ENCODE measurements around the gene THRB.

Gene THRB

GRCh38 chr3:24359645-24360462 lies 134.8 kb downstream of the THRB start:
- H3K4me3 ChIP-seq (ENCODE audit: control insufficient read depth, low read depth, low read length): no peak overlapping the region
- no peak for DNase-seq (ENCODE audit: low read depth)
- TF ChIP-seq, protein P1, sequence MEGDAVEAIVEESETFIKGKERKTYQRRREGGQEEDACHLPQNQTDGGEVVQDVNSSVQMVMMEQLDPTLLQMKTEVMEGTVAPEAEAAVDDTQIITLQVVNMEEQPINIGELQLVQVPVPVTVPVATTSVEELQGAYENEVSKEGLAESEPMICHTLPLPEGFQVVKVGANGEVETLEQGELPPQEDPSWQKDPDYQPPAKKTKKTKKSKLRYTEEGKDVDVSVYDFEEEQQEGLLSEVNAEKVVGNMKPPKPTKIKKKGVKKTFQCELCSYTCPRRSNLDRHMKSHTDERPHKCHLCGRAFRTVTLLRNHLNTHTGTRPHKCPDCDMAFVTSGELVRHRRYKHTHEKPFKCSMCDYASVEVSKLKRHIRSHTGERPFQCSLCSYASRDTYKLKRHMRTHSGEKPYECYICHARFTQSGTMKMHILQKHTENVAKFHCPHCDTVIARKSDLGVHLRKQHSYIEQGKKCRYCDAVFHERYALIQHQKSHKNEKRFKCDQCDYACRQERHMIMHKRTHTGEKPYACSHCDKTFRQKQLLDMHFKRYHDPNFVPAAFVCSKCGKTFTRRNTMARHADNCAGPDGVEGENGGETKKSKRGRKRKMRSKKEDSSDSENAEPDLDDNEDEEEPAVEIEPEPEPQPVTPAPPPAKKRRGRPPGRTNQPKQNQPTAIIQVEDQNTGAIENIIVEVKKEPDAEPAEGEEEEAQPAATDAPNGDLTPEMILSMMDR (IDR thresholded peaks at IDR 0.05; ENCODE audit: control insufficient read depth, insufficient read depth, low read depth, low read length, missing control alignments): peak; percentile 5

GRCh38 chr3:24359102-24359501 lies 135.5 kb downstream of the THRB start:
- TF ChIP-seq, protein P1 (IDR thresholded peaks at IDR 0.05; ENCODE audit: control insufficient read depth, insufficient read depth, low read depth, low read length, missing control alignments): no peak
- DNase-seq (ENCODE audit: low read depth): no peak
- no peak overlapping the region for H3K4me3 ChIP-seq (ENCODE audit: control insufficient read depth, low read depth, low read length)

- H3K4me3 ChIP-seq (ENCODE audit: control insufficient read depth, low read depth, low read length): no peak overlapping the region
- TF ChIP-seq, protein P1 (IDR thresholded peaks at IDR 0.05; ENCODE audit: control insufficient read depth, insufficient read depth, low read depth, low read length, missing control alignments): no peak
- no peak for DNase-seq (ENCODE audit: low read depth)
Measured at GRCh38 chr3:24357635-24358034, 137.0 kb downstream of the THRB start.

DNA sequence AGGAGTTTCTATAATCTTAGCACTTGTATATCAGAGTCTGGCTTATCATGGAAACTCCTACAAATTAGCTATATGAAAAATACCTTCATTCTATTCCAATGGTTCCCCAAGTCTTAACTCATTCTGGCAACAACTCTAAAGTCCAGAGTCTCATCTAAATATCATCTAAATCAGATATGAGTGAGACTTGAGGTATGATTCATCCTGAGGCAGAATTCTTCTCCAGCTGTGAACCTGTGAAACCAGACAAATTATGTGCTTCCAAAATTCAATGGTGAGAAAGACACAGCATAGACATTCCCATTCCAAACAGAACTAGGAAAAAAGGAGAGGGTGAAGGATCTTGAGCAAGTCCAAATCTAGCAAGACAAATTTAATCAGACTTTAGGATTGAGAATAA lies 138.8 kb downstream of the THRB start:
- H3K4me3 ChIP-seq (ENCODE audit: control insufficient read depth, low read depth, low read length): no peak overlapping the region
- TF ChIP-seq, protein P1 (IDR thresholded peaks at IDR 0.05; ENCODE audit: control insufficient read depth, insufficient read depth, low read depth, low read length, missing control alignments): no peak
- no peak for DNase-seq (ENCODE audit: low read depth)

DNA sequence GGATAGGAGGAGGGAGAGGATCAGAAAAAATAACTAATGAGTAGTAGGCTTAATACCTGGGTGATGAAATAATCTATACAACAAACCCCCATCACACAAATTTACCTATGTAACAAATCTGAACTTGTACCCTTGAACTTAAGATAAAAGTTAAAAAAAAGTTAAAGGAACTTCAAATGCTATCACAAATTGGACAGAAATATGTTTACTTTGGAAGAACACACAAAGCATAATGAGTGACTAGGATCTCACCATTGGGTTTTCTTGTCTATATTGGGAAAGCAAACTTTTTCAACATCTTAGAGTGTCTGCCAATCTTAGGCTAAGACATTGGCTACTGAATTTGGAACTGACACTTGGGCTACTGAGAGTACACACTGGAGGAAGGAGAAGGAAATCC lies 140.4 kb downstream of the THRB start:
- H3K4me3 ChIP-seq (ENCODE audit: control insufficient read depth, low read depth, low read length): no peak overlapping the region
- DNase-seq (ENCODE audit: low read depth): no peak
- TF ChIP-seq, protein P1 (IDR thresholded peaks at IDR 0.05; ENCODE audit: control insufficient read depth, insufficient read depth, low read depth, low read length, missing control alignments): no peak

- no peak for DNase-seq (ENCODE audit: low read depth)
- H3K4me3 ChIP-seq (ENCODE audit: control insufficient read depth, low read depth, low read length): no peak overlapping the region
- TF ChIP-seq, protein P1 (IDR thresholded peaks at IDR 0.05; ENCODE audit: control insufficient read depth, insufficient read depth, low read depth, low read length, missing control alignments): no peak
Measured at GRCh38 chr3:24352893-24353553, 141.6 kb downstream of the THRB start.
